Fibroblast of peridontal ligament (primary cell): ENCODE results near the gene PSPH.
"Not testable (repeated sequence)": the region's sequence is repeated elsewhere in the genome, so short reads cannot be mapped to it uniquely, and the experiment has no call there.

ENCODE experiments used
- DNase-seq: peaks from one replicate; pipeline ENCODE4 v3.0.0-alpha.2; 2010; ENCODE audit errors: extremely low read depth

The PSPH gene

DNA sequence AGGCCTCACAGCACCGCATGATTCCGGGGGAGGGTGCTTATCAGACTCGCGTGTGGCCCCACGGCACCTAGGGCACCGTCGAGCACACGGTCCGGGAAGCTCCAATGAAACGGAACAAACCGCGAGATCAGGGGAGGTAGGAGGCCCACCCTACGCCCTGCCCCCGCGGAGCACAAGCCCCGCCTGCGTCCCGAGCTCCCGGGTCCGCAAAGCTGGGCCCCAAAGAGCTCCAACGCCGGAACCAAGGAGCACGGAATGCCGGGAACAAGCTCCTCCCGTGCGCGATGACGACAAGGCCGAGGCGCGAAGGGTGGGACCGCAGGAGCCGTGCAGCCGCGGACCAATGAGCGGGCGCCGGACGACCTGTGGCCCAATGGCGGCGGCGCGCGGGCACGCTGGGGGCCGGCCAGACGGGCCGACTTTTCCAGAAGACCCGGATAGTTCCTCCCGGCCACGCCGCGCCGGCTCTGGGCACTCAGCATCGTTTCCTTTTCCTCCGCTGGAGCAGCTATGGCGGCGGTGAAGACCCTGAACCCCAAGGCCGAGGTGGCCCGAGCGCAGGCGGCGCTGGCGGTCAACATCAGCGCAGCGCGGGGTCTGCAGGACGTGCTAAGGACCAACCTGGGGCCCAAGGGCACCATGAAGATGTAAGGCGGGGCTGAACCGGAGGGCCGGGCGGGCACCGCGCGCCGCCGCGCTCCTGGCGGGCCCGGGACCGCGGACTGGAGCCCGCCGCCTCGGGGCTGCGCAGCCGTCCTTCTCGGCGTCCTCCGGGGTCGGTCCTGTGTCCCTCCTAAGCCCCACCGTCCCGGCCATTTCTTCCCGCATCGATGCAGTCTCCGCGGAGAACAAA lies at the start of gene PSPH, which contains the start of gene CCT6A:
Gene PSPH (minus strand): TSS at position 106 of the 853 bp plus-strand sequence. CDS start 30,232 bp downstream, outside the sequence.
Gene CCT6A (plus strand): TSS at position 427 of the 853 bp plus-strand sequence. CDS start 84 bp downstream, at position 511.
- DNase-seq = peak; percentile 97

DNA sequence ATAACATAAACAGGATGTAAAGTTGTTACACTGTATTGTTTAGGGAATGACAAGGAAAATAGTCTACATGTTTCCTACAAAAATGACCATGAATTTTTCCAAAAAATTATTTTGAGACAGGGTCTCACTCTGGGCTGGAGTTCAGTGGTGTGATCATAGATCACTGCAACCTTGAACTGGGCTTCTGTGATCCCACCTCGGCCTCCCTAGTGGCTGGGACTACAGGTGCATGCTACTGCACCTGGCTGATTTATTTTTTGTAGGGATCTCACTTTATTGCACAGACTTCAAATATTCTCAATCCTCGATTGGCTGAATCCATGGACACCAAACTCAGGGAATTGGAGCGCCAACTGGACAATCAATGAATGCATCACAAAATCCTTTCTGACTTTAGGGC lies 48.4 kb upstream of the PSPH start:
- no peak for DNase-seq

DNA sequence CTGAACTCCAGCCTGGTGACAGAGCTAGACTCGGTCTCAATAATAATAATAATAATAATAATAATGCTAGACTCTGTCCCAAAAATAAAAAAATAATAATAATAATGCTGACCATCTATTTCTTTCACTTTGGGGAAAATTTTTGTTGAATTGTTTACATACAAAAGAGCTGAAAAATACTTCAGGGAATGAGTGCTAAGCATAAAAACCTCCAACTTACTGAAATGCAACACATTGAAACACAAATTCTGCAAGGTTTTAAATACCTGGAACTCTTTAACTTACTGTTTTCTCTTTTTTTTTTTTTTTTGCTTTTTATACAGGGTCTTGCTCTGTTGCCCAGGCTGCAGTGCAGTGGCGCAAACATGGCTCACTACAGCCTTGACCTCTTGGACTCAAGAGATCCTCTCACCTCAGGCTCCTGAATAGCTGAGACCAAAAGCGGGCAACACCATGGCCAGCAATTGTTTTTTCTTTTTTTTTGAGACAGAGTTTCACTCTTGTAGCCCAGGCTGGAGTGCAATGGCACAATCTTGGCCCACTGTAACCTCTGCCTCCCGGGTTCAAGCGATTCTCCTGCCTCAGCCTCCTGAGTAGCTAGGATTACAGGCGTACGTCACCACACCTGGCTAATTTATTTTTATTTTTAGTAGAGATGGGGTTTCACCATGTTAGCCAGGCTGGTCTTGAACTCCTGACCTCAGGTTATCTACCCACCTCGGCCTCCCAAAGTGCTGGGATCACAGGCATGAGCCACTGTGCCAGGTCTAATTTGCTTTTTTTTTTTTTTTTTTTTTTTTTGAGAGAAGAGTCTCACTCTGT lies 47.2 kb upstream of the PSPH start:
- peak; percentile 34 for DNase-seq

GRCh38 chr7:56097700-56098099 lies 46.5 kb upstream of the PSPH start:
- peak; percentile 98 for DNase-seq

DNA sequence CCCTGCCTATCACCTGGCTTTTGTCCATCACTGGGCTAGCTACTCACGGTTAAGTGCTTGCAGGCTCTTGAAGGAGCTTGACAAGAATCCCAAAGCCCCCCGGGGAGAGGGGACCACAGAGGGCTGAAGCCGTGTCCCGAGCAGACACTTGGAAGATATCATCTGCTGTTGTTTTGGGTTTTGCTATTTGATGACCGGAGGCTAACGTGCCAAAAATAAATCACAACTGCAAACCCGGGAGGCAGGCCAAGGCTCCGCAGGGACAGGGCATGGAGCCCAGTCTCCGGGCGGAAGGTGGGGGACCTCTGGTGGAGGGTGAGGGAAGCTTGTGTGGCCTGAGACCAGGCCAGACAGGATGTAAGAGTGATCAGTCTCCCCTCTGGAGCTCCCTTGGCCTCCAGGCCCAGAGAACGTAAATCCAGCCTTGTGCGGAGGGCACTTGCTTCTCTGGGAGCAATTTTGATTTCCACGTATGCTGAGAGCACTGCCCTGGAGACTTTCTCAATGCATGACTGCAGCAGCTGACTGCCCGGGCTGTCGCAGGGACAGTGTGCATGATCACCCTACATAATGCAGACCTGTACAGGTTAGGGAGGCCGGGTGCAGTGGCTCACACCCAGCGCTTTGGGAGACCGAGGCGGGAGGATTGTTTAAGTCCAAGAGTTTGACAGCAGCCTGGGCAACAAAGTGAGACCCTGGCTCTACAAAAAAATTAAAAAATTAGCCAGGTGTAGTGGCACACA lies 41.7 kb upstream of the PSPH start, which contains the start of gene PHKG1:
Gene PHKG1 (minus strand): TSS at position 164 of the 743 bp plus-strand sequence. CDS start 4,011 bp downstream, outside the sequence.
- peak; percentile 91 for DNase-seq

DNA sequence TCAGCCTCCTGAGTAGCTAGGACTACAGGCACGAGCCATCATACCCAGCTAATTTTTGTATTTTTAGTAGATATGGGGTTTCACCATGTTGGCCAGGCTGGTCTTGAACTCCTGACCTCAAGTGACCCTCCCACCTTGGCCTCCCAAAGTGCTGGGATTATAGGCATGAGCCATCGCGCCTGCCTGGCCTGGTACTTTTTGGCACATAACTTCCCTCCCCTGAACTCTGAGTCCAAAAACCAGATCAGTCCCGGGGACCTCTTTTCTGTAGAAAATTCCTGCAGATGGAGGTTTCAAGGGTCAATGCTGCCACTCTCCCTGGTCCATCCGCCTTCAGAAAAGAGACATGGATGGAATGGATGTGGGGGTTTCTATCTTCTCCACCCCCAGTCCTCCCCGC lies 41.1 kb upstream of the PSPH start:
- not testable (repeated sequence) for DNase-seq

- DNase-seq = peak; percentile 77
These were observed 40.3 kb upstream of the PSPH start for GRCh38 chr7:56091591-56091990.

DNA sequence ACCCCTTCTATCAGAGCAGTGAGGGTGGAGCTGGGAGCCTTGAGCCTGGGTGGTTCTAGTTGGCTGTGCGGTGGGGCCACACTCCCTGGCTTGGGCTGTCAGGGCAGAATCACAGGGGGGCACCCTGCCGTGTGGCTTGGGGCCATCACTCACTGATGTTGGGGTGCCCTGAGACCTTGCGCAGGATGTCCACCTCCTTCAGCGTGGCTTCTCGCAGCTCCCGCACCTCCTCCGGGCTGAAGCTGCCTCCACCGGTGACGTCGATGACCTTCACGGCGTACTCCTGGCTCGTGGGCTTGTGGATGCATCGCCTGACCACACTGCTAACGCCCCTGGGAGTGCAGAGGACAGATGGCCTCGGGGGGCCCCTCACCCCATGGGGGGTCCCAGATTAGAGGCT lies 36.2 kb upstream of the PSPH start:
- DNase-seq = no peak

DNA sequence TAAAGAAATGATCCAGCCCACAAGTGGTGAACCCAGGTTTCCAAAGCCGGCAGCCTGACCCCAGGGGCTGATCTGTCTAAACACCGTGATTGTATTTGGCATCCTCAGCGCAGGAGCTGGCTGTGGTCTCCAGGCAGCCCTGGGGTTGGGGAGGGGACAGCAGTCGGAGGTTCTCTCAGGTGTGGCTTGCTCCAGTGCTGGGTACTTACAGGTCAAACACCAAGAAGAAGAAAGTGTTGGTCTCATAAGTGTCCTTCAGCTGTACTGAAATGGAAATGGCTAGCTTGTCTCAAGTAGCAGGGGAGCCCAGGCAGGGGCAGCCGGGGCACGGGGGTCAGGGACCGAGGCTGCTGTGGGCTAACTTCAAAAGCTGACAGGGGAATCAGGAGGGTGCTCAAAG lies 35.5 kb upstream of the PSPH start:
- DNase-seq = no peak

DNA sequence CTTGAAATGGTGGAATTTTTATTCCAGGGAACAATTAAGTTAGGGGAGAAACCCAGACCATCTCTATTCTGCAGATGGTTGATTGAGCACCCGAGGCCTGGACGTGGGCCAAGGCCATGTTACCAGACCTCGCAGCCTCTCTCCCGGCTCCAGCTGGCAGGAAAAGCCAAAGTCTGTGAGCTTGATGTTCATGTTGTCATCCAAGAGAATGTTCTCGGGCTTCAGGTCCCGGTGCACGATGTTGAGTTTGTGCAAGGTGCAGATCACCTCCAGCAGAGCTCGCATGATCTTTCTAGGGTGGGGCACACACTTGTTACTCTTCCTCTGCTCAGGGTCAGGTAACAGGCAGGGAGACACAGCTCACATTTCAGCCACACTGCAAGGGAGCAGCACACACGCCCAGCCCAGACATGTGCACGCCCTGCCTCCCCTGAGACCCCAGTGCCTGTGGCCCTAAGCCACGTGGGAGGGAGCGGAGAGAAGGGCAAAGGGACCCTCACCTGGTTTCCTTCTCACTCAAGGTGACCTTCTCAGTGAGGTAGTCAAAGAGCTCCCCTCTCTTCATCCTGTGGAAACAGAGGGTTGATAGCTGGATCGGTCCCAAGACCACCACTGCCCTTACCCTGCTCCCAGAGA lies 32.0 kb upstream of the PSPH start:
- no peak for DNase-seq

DNA sequence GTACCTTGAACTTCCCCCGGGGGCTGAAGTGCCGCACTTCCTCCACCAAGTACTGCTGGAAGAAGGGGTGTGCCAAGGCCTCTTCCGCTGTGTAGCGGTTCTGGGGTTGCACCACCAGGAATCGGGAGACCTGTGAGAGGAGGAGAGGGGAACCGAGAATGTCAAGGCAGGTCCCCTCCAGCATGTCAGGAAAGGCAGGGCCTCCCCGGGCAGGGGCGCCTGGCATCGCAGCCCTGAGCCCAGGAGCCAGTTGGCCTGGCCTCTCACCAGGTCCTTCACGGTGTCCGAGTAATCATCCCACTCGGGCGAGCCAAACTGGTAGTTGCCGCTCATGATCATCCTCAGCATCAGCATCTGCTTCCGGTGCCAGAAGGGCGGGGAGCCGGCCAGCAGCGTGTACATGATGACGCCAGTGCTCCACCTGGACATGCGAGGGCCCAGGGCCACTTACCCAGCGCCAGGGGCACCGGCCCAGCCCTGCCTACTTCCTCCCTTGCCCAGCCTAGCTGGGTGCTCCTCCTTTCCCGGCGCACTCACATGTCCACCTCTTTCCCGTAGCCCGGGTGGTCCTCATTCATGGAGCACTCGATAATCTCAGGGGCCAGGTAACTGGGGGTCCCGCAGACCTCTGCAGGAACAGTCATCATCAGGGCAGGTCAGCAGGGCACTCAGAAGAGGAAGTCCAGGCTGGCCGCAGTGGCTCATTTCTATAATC lies 30.5 kb upstream of the PSPH start:
- DNase-seq = no peak

DNA sequence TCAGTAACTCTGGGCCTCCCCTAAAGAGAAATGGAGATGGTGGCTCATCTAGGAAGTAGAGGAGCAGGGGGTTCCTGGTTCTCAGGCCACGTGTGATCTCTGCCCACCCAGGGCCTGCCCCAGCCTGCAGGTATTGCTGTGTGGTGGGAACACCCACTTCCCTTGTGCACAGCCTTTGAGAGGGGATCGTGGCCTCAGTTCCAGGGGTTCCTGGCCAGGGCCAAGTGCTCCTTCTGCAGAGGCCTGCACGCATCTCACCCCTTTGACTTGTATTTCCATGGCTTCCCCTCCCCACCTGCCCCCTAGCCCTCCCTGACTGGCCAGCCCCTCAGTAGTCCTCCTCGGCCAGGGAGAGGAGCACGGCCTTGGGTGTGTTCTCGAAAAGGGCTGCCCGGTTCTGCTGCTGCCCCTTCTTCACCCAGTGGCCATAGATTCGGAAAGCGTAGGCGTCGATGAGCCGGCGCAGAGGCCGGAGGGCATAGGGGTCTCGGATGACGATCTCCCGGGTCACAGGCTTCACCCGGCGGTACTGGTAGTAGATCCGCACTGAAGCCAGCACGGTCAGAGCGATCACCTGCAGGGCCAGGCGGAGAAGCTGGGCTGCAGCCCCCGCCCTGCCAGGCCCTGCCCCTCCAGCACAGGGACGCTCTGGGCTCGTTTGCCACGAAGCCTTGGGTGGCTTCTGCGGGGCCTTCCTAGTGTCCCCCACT lies 29.6 kb upstream of the PSPH start:
- DNase-seq = not testable (repeated sequence)

DNA sequence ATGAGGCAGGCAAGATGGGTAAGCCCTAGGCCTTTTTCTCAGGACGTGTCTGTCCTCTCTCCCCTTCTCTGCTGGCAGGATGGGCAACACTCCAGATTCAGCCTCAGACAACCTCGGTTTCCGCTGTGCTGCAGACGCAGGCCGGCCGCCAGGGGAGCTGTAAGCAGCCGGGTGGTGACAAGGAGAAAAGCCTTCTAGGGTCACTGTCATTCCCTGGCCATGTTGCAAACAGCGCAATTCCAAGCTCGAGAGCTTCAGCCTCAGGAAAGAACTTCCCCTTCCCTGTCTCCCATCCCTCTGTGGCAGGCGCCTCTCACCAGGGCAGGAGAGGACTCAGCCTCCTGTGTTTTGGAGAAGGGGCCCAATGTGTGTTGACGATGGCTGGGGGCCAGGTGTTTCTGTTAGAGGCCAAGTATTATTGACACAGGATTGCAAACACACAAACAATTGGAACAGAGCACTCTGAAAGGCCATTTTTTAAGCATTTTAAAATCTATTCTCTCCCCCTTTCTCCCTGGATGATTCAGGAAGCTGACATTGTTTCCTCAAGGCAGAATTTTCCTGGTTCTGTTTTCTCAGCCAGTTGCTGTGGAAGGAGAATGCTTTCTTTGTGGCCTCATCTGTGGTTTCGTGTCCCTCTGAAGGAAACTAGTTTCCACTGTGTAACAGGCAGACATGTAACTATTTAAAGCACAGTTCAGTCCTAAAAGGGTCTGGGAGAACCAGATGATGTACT lies 28.4 kb upstream of the PSPH start:
- DNase-seq = peak; percentile 61

DNA sequence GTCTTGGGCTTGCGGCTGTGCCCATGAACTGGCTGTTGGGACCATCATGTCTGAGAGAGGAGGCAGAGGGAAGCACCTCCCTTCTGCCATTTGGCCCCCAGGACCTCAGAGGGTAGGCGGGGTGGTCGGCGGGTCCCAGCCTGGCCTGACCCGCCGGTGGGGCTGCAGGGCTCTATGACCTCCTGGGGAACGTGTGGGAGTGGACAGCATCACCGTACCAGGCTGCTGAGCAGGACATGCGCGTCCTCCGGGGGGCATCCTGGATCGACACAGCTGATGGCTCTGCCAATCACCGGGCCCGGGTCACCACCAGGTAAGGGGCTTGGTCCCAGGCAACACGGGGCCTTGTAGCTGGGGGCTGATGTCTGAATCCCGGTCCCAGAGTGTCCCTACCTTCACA lies 27.0 kb upstream of the PSPH start:
- DNase-seq = no peak

DNA sequence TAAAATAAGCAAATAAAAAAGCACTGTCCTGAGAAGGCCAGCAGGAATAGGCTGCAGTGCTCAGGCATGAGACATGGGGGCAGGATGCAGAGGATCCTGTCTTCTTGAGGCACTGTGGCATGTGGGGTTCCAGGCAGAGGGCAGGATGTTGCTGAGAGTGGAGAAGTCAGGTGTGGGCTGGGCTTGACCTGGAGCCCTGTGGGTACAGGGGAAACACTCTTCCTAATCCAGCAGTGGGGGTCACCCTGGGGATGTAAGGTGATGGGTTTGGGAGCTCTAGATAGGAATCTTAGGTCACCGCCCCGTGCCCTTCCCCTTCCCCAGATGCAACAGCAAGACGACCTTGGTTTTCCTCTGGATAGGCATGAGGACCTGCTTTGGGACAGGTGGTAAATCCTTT lies 26.4 kb upstream of the PSPH start:
- no peak for DNase-seq

DNA sequence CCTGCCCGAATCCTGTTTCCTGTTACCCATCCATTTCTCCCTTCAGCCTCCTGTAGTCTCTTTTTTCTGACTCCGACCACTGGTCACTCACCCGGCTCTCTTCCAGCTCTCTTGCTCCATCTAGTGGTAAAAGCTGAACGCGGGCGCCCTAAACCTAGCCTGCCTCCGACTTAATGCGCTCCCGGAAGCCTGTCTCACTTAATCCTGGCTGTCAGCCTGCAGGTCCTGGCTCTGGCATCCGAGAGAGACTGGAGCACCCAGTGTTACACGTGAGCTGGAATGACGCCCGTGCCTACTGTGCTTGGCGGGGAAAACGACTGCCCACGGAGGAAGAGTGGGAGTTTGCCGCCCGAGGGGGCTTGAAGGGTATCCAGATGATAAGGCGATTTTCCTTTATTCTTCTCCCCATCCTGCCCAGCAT lies 23.1 kb upstream of the PSPH start:
- DNase-seq = peak; percentile 81

- not testable (repeated sequence) for DNase-seq
These were observed 15.1 kb upstream of the PSPH start for GRCh38 chr7:56066376-56066775.

GRCh38 chr7:56063882-56064625 lies 12.8 kb upstream of the PSPH start, which contains the start of gene SUMF2:
Gene SUMF2, plus strand, starts transcription at chr7:56064286. Its CDS starts 26 bp downstream, at chr7:56064312.
- DNase-seq = peak; percentile 87
